NCI-H446 (cell line): ENCODE data around the gene PSG3.
"Not testable (repeated sequence)": the region's sequence is repeated elsewhere in the genome, so short reads cannot be mapped to it uniquely, and the experiment has no call there.

Experiments used
- DNase-seq, 2 experiments: peaks; one replicate each; lab custom pipeline; 2025; lab: John Stamatoyannopoulos, UW

The PSG3 gene

GRCh38 chr19:42740381-42740780 lies at the start of gene PSG3:
PSG3 (minus strand) TSS chr19:42740481; CDS start chr19:42740384, 97 bp downstream.
- DNase-seq = not testable (repeated sequence)

GRCh38 chr19:42788766-42789165 lies 48.5 kb upstream of the PSG3 start:
- not testable (repeated sequence) for DNase-seq

GRCh38 chr19:42787766-42788165 lies 47.5 kb upstream of the PSG3 start:
- DNase-seq = not testable (repeated sequence)

GRCh38 chr19:42776750-42777612 lies 36.7 kb upstream of the PSG3 start:
- DNase-seq = peak; percentile 27 to 73

GRCh38 chr19:42774510-42775158 lies 34.4 kb upstream of the PSG3 start:
- not testable (repeated sequence) for DNase-seq

- not testable (repeated sequence) for DNase-seq
These were observed 27.0 kb upstream of the PSG3 start for GRCh38 chr19:42767319-42767718.

- DNase-seq = not testable (repeated sequence)
These were observed 26.6 kb upstream of the PSG3 start for GRCh38 chr19:42766871-42767270.

GRCh38 chr19:42764836-42765235 lies 24.6 kb upstream of the PSG3 start:
- DNase-seq = no peak

- no peak for DNase-seq
These were observed 22.5 kb upstream of the PSG3 start for GRCh38 chr19:42762789-42763188.

GRCh38 chr19:42761924-42762295 lies 21.6 kb upstream of the PSG3 start:
- DNase-seq = not testable (repeated sequence)

GRCh38 chr19:42760954-42761923 lies 21.0 kb upstream of the PSG3 start:
- DNase-seq = not testable (repeated sequence)

- not testable (repeated sequence) for DNase-seq
These were observed 18.4 kb upstream of the PSG3 start for GRCh38 chr19:42758667-42759066.

- not testable (repeated sequence) for DNase-seq
These were observed 12.0 kb upstream of the PSG3 start for GRCh38 chr19:42752246-42752645.

- DNase-seq = not testable (repeated sequence)
These were observed 1.7 kb upstream of the PSG3 start for GRCh38 chr19:42741726-42742607.

- DNase-seq = not testable (repeated sequence)
These were observed 2.7 kb downstream of the PSG3 start for GRCh38 chr19:42737581-42738011.

- not testable (repeated sequence) for DNase-seq
These were observed 11.9 kb downstream of the PSG3 start for GRCh38 chr19:42728341-42728740.

- not testable (repeated sequence) for DNase-seq
These were observed 26.3 kb downstream of the PSG3 start for GRCh38 chr19:42714000-42714399.

GRCh38 chr19:42712753-42713152 lies 27.5 kb downstream of the PSG3 start:
- DNase-seq = not testable (repeated sequence)

GRCh38 chr19:42710986-42711385 lies 29.3 kb downstream of the PSG3 start:
- DNase-seq = not testable (repeated sequence)

- no peak for DNase-seq
These were observed 42.4 kb downstream of the PSG3 start for GRCh38 chr19:42697884-42698283.
